Neuronal stem cell (in vitro differentiated cells): Measurements from ENCODE around the gene NUP54.

Source experiments
- DNase-seq: peaks from one replicate; pipeline ENCODE4 v3.0.0-alpha.2; 2013; ENCODE audit warnings: low spot score
- H2AFZ ChIP-seq: one replicate; pipeline ENCODE4 v1.6.1; 2013; ENCODE audit warnings: mild to moderate bottlenecking, low read length, inconsistent platforms
- H2AK5ac ChIP-seq: 2 replicates; pipeline ENCODE4 v1.6.1; 2013; ENCODE audit warnings: low read depth, mild to moderate bottlenecking, inconsistent platforms, low read length, moderate library complexity, mixed read lengths
- H2BK120ac ChIP-seq: 2 replicates; pipeline ENCODE4 v1.6.1; 2013; ENCODE audit warnings: low read depth, mild to moderate bottlenecking, inconsistent platforms, low read length, moderate library complexity, mixed read lengths
- H2BK12ac ChIP-seq: one replicate; pipeline ENCODE4 v1.6.1; 2013; ENCODE audit warnings: low read length, inconsistent platforms
- H2BK15ac ChIP-seq: 2 replicates; pipeline ENCODE4 v1.6.1; 2013; ENCODE audit warnings: mild to moderate bottlenecking, low read length, inconsistent platforms, mixed read lengths
- H2BK5ac ChIP-seq: one replicate; pipeline ENCODE4 v1.6.1; 2013; ENCODE audit warnings: inconsistent platforms, mild to moderate bottlenecking, low read length, moderate library complexity
- H3K14ac ChIP-seq: one replicate; pipeline ENCODE4 v1.6.1; 2013; ENCODE audit warnings: low read length, inconsistent platforms
- H3K18ac ChIP-seq: 2 replicates; pipeline ENCODE4 v1.6.1; 2013; ENCODE audit warnings: low read length, inconsistent platforms
- H3K23ac ChIP-seq: 2 replicates; pipeline ENCODE4 v1.6.1; 2013; ENCODE audit warnings: low read depth, mild to moderate bottlenecking, mixed read lengths, low read length, inconsistent platforms; ENCODE audit not compliant: poor library complexity
- H3K27ac ChIP-seq: replicated peaks from 3 replicates; pipeline ENCODE4 v1.5.1; 2013; ENCODE audit warnings: low read length, inconsistent platforms
- H3K27me3 ChIP-seq, 3 experiments: 2 replicates each; pipeline ENCODE4 v1.6.1; 2013; ENCODE audit warnings: low read length in 3 of 3, mild to moderate bottlenecking in 2 of 3, inconsistent platforms in 1 of 3, low read depth in 1 of 3, mixed read lengths in 1 of 3, moderate library complexity in 1 of 3; ENCODE audit not compliant: control insufficient read depth in 3 of 3, insufficient read depth in 3 of 3
- H3K36me3 ChIP-seq, 2 donors: replicated peaks in 1 of 2; 2 replicates each; pipeline ENCODE4 v1.6.1; 2013; ENCODE audit warnings: low read length in 2 of 2; ENCODE audit not compliant: control insufficient read depth in 2 of 2, insufficient read depth in 2 of 2
- H3K4ac ChIP-seq: 2 replicates; pipeline ENCODE4 v1.6.1; 2013; ENCODE audit warnings: inconsistent platforms, mild to moderate bottlenecking, low read length, moderate library complexity
- H3K4me1 ChIP-seq, 2 donors: 1 replicate in 1 of 2; 2 replicates in 1 of 2; pipeline ENCODE4 v1.6.1; 2013; ENCODE audit warnings: low read length in 2 of 2, low read depth in 1 of 2; ENCODE audit not compliant: control insufficient read depth in 2 of 2, insufficient read depth in 1 of 2
- H3K4me2 ChIP-seq: one replicate; pipeline ENCODE4 v1.6.1; 2013; ENCODE audit warnings: mild to moderate bottlenecking, low read length, inconsistent platforms; ENCODE audit not compliant: insufficient read depth, poor library complexity, severe bottlenecking
- H3K4me3 ChIP-seq, 2 donors: 2 replicates each; pipeline ENCODE4 v1.5.1; 2013; ENCODE audit warnings: low read length in 2 of 2, mild to moderate bottlenecking in 2 of 2, inconsistent platforms in 1 of 2, moderate library complexity in 1 of 2
- H3K79me1 ChIP-seq: one replicate; pipeline ENCODE4 v1.6.1; 2013; ENCODE audit warnings: low read depth, mild to moderate bottlenecking, inconsistent platforms, low read length, moderate library complexity
- H3K9ac ChIP-seq: one replicate; pipeline ENCODE4 v1.6.1; 2013; ENCODE audit warnings: mild to moderate bottlenecking, low read depth, low read length, inconsistent platforms; ENCODE audit not compliant: poor library complexity
- H3K9me3 ChIP-seq, 2 donors: replicated peaks in 1 of 2; 2 replicates each; pipeline versions ENCODE3 to v1.6.1; 2013; ENCODE audit warnings: low read length in 2 of 2, mild to moderate bottlenecking in 2 of 2, inconsistent platforms in 1 of 2, low read depth in 1 of 2, mixed read lengths in 1 of 2, moderate library complexity in 1 of 2; ENCODE audit not compliant: control insufficient read depth in 2 of 2, insufficient read depth in 1 of 2
- H4K8ac ChIP-seq: one replicate; pipeline ENCODE4 v1.6.1; 2013; ENCODE audit warnings: low read depth, mild to moderate bottlenecking, inconsistent platforms, low read length, moderate library complexity
- H4K91ac ChIP-seq: one replicate; pipeline ENCODE4 v1.6.1; 2013; ENCODE audit warnings: low read length, low read depth, mild to moderate bottlenecking, inconsistent platforms; ENCODE audit not compliant: poor library complexity
- WGBS, 2 donors: extraction: QIAGEN DNeasy Blood & Tissue Kit; methylation state at CpG; one replicate each; pipeline ENCODE4 v1.1.7; 2013; ENCODE audit warnings: missing lambda C conversion rate in 2 of 2, mixed read lengths in 1 of 2; ENCODE audit not compliant: insufficient read length in 2 of 2, insufficient replicate concordance in 1 of 2; ENCODE audit errors: extremely low coverage in 2 of 2; 5-methylcytosine and 5-hydroxymethylcytosine counted together

NUP54 gene

GRCh38 chr4:76088719-76089118 lies 59.5 kb downstream of the NUP54 start:
- Histone ChIP-seq H3K9me3 (no peaks in the 10 kb centered on the region), H2AFZ (no peak overlapping the region), H3K18ac (no peak overlapping the region), H3K4me1 (peaks cover 0 to 4% of the 10 kb centered on the region in 2 donors), H4K91ac (no peak overlapping the region), H3K9ac (no peak overlapping the region), H3K23ac (no peak overlapping the region), H3K4me3 (no peak overlapping the region), H2BK12ac (no peak overlapping the region), H3K27me3 (peaks cover 0 to 19% (median 0%) of the 10 kb centered on the region in 3 experiments), H3K36me3 (no peaks in the 10 kb centered on the region), H2BK5ac (no peak overlapping the region), H3K14ac (no peak overlapping the region), H2BK120ac (no peak overlapping the region), H4K8ac (no peak overlapping the region), H3K27ac (no peak overlapping the region), H3K79me1 (no peaks in the 10 kb centered on the region), H2AK5ac (no peak overlapping the region), H3K4me2 (no peak overlapping the region), H2BK15ac (no peak overlapping the region), H3K4ac (no peak overlapping the region)
- no CpG with 5 or more reads among the region's 2 CpGs for WGBS, 2 donors
- DNase-seq: no peak

- H3K9me3 ChIP-seq: no peaks in the 10 kb centered on the region
- H3K36me3 ChIP-seq: no peaks in the 10 kb centered on the region
- DNase-seq: peak; percentile 63
- no peak overlapping the region for H2AK5ac ChIP-seq
- H3K4me1 ChIP-seq: peaks cover 0 to 4% of the 10 kb centered on the region in 2 donors
- peak overlapping the region; percentile 49 for H2BK15ac ChIP-seq
- no peak overlapping the region for H2BK12ac ChIP-seq
- peak overlapping the region; percentile 83 for H3K18ac ChIP-seq
- H3K4me2 ChIP-seq: peak overlapping the region; percentile 25
- no peak overlapping the region for H3K4ac ChIP-seq
- H3K4me3 ChIP-seq: no peak overlapping the region
- H4K91ac ChIP-seq: no peak overlapping the region
- H3K14ac ChIP-seq: peak overlapping the region; percentile 38
- no peaks in the 10 kb centered on the region for H3K79me1 ChIP-seq
- no peak overlapping the region for H2BK5ac ChIP-seq
- peaks cover 0 to 23% (median 0%) of the 10 kb centered on the region in 3 experiments for H3K27me3 ChIP-seq
- no CpG with 5 or more reads among the region's 13 CpGs for WGBS, 2 donors
- no peak overlapping the region for H3K27ac ChIP-seq
- no peak overlapping the region for H4K8ac ChIP-seq
- peak overlapping the region; percentile 87 for H2AFZ ChIP-seq
- H3K23ac ChIP-seq: no peak overlapping the region
- no peak overlapping the region for H3K9ac ChIP-seq
- no peak overlapping the region for H2BK120ac ChIP-seq
These were observed 61.0 kb downstream of the NUP54 start for GRCh38 chr4:76087007-76087769.

- H4K91ac ChIP-seq: no peak overlapping the region
- H2BK120ac ChIP-seq: no peak overlapping the region
- no peak overlapping the region for H3K14ac ChIP-seq
- no peak overlapping the region for H3K9ac ChIP-seq
- H3K9me3 ChIP-seq: no peaks in the 10 kb centered on the region
- H2AFZ ChIP-seq: no peak overlapping the region
- DNase-seq: no peak
- H2BK12ac ChIP-seq: no peak overlapping the region
- no peaks in the 10 kb centered on the region for H3K36me3 ChIP-seq
- no peak overlapping the region for H3K4ac ChIP-seq
- peaks cover 0 to 41% (median 0%) of the 10 kb centered on the region in 3 experiments for H3K27me3 ChIP-seq
- H3K4me2 ChIP-seq: no peak overlapping the region
- H3K4me1 ChIP-seq: peaks cover 0 to 4% of the 10 kb centered on the region in 2 donors
- H3K23ac ChIP-seq: no peak overlapping the region
- H2BK15ac ChIP-seq: no peak overlapping the region
- no peak overlapping the region for H2BK5ac ChIP-seq
- H3K4me3 ChIP-seq: no peak overlapping the region
- no peaks in the 10 kb centered on the region for H3K79me1 ChIP-seq
- H2AK5ac ChIP-seq: no peak overlapping the region
- no CpG with 5 or more reads among the region's 1 CpG for WGBS, 2 donors
- no peak overlapping the region for H3K18ac ChIP-seq
- H3K27ac ChIP-seq: no peak overlapping the region
- no peak overlapping the region for H4K8ac ChIP-seq
These were observed 63.7 kb downstream of the NUP54 start for GRCh38 chr4:76084542-76084941.

GRCh38 chr4:76083386-76083988 lies 64.7 kb downstream of the NUP54 start:
- H3K9ac ChIP-seq: no peak overlapping the region
- no peak overlapping the region for H3K14ac ChIP-seq
- H3K27ac ChIP-seq: no peak overlapping the region
- no peak overlapping the region for H2BK5ac ChIP-seq
- DNase-seq: no peak
- no peaks in the 10 kb centered on the region for H3K79me1 ChIP-seq
- H4K8ac ChIP-seq: no peak overlapping the region
- H2BK12ac ChIP-seq: no peak overlapping the region
- H2AFZ ChIP-seq: no peak overlapping the region
- no peak overlapping the region for H3K4me3 ChIP-seq
- H3K4ac ChIP-seq: no peak overlapping the region
- H3K36me3 ChIP-seq: no peaks in the 10 kb centered on the region
- no peak overlapping the region for H2BK15ac ChIP-seq
- no peak overlapping the region for H3K23ac ChIP-seq
- no peak overlapping the region for H3K18ac ChIP-seq
- no peak overlapping the region for H4K91ac ChIP-seq
- H3K4me2 ChIP-seq: no peak overlapping the region
- H3K27me3 ChIP-seq: peaks cover 0 to 43% (median 0%) of the 10 kb centered on the region in 3 experiments
- H2BK120ac ChIP-seq: no peak overlapping the region
- H3K9me3 ChIP-seq: no peaks in the 10 kb centered on the region
- WGBS, 2 donors: no CpG with 5 or more reads among the region's 3 CpGs
- peaks cover 0 to 4% of the 10 kb centered on the region in 2 donors for H3K4me1 ChIP-seq
- H2AK5ac ChIP-seq: no peak overlapping the region
